Calu3 (cell line): ENCODE results near the gene BNIP3. TPM values are rescaled to one million over a fixed set of nuclear protein-coding genes. Genes with fewer than 3 reads are reported as not detected.

Source experiments
- BruUV-seq: library from RNA; stranded (reverse); fragments of 400-500 nt; replicated peaks from 2 replicates; lab custom pipeline; 2021; lab: Mats Ljungman, UMichigan
- CTCF ChIA-PET: fragments of 300-600 bp; sonication (Branson Sonifier 250); formaldehyde crosslinking; loops from one replicate; lab custom pipeline; 2022; ENCODE audit warnings: antibody characterized with exemption; lab: Charles Lee
- DNase-seq: peaks from one replicate; pipeline ENCODE4 v3.0.0; 2022
- H3K27ac Mint-ChIP-seq: one replicate; pipeline ENCODE4 v1.8.0; 2022; ENCODE audit warnings: mixed read lengths; ENCODE audit not compliant: unreplicated experiment
- H3K27me3 Mint-ChIP-seq: one replicate; pipeline ENCODE4 v1.8.0; 2022; ENCODE audit warnings: mixed read lengths; ENCODE audit not compliant: unreplicated experiment
- H3K36me3 Mint-ChIP-seq: one replicate; pipeline ENCODE4 v1.8.0; 2022; ENCODE audit warnings: mild to moderate bottlenecking, moderate library complexity, mixed read lengths; ENCODE audit not compliant: insufficient read depth, unreplicated experiment
- H3K4me1 Mint-ChIP-seq: one replicate; pipeline ENCODE4 v1.8.0; 2022; ENCODE audit warnings: mild to moderate bottlenecking, low read depth, mixed read lengths; ENCODE audit not compliant: unreplicated experiment
- H3K4me3 Mint-ChIP-seq: one replicate; pipeline ENCODE4 v1.8.0; 2022; ENCODE audit warnings: mild to moderate bottlenecking, low read depth, moderate library complexity, mixed read lengths; ENCODE audit not compliant: unreplicated experiment
- H3K9me3 Mint-ChIP-seq: one replicate; pipeline ENCODE4 v1.8.0; 2022; ENCODE audit warnings: low read depth, mixed read lengths; ENCODE audit not compliant: unreplicated experiment
- CTCF ChIP-seq: fragments of 200-600 bp; IDR thresholded peaks from one replicate; pipeline ENCODE4 v1.8.0; 2022; ENCODE audit warnings: antibody characterized with exemption; ENCODE audit not compliant: unreplicated experiment
- intact Hi-C: fragments of 100-400 bp; cut with micrococcal nuclease; formaldehyde crosslinking; loops from one replicate; pipeline ENCODE4 v1.10.0; 2022; ENCODE audit not compliant: unreplicated experiment
- total RNA-seq: library from RNA; stranded (reverse); gene quantifications from 2 replicates; pipeline ENCODE4 v1.2.3, GENCODE V29; 2022

Gene BNIP3
- total RNA-seq, 1 experiment from 2014 or later: 7.9 TPM

GRCh38 chr10:131934769-131935168 is 47.0 kb downstream of the BNIP3 start:
- no peak for TF ChIP-seq CTCF
- CTCF ChIA-PET: no interaction called here
- H3K4me3 Mint-ChIP-seq: no peak overlapping the region
- H3K27ac Mint-ChIP-seq: no peak overlapping the region
- intact Hi-C loops: no loop called here
- no peaks in the 10 kb centered on the region for H3K9me3 Mint-ChIP-seq
- H3K36me3 Mint-ChIP-seq: peaks cover 13% of the 10 kb centered on the region
- H3K4me1 Mint-ChIP-seq: peaks cover 4% of the 10 kb centered on the region
- H3K27me3 Mint-ChIP-seq: no peaks in the 10 kb centered on the region
- no peak for DNase-seq
- BruUV-seq: no TSS peak

- H3K4me3 Mint-ChIP-seq: no peak overlapping the region
- intact Hi-C loops: no loop called here
- no peak overlapping the region for H3K27ac Mint-ChIP-seq
- H3K4me1 Mint-ChIP-seq: peaks cover 8% of the 10 kb centered on the region
- CTCF ChIA-PET: no interaction called here
- DNase-seq: no peak
- BruUV-seq: no TSS peak
- H3K27me3 Mint-ChIP-seq: no peaks in the 10 kb centered on the region
- H3K9me3 Mint-ChIP-seq: no peaks in the 10 kb centered on the region
- TF ChIP-seq CTCF: no peak
- peaks cover 9% of the 10 kb centered on the region for H3K36me3 Mint-ChIP-seq
Measured at GRCh38 chr10:131933696-131934086, 48.0 kb downstream of the BNIP3 start.

- peaks cover 9% of the 10 kb centered on the region for H3K36me3 Mint-ChIP-seq
- no peak for TF ChIP-seq CTCF
- H3K4me1 Mint-ChIP-seq: peaks cover 8% of the 10 kb centered on the region
- DNase-seq: no peak
- H3K27me3 Mint-ChIP-seq: no peaks in the 10 kb centered on the region
- CTCF ChIA-PET: no interaction called here
- no peaks in the 10 kb centered on the region for H3K9me3 Mint-ChIP-seq
- intact Hi-C loops: no loop called here
- no peak overlapping the region for H3K4me3 Mint-ChIP-seq
- H3K27ac Mint-ChIP-seq: no peak overlapping the region
- BruUV-seq: no TSS peak
Measured at GRCh38 chr10:131933016-131933695, 48.6 kb downstream of the BNIP3 start.

GRCh38 chr10:131931981-131932380 is 49.7 kb downstream of the BNIP3 start:
- Mint-ChIP-seq H3K36me3 (peaks cover 9% of the 10 kb centered on the region), H3K4me3 (no peak overlapping the region), H3K27ac (no peak overlapping the region), H3K27me3 (no peaks in the 10 kb centered on the region), H3K9me3 (no peaks in the 10 kb centered on the region), H3K4me1 (peaks cover 8% of the 10 kb centered on the region)
- intact Hi-C loops: no loop called here
- CTCF ChIA-PET: no interaction called here
- DNase-seq: no peak
- TF ChIP-seq CTCF: no peak
- BruUV-seq: no TSS peak
